ENCODE results near the gene NTN4.
"Not testable (repeated sequence)": the region's sequence is repeated elsewhere in the genome, so short reads cannot be mapped to it uniquely, and the experiment has no call there.

NTN4 gene

GRCh38 chr12:95630496-95630895, 160.1 kb downstream of the NTN4 start:
- in situ Hi-C loops (cut with MboI; ENCODE audit: low sequenced_read_pairs), result no loop called here

DNA sequence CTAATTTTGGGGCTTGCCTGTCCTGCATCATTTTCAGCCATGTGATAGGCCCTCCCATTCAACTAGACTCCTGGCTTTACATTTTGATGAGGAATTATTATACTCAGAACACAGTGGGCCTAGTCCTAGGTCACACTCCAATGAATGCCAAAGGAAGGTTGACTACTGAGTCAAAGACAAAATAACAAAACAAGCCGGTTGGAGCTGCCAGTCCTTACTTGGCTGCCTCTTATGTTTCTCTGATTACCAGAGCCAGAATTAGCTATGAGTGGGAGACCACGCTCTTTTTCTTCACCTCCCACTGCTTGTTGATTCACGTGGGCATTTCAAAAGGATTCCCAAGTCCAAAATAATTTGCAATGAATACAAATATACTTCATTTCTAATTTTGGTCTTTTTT, 161.2 kb downstream of the NTN4 start:
- in situ Hi-C loops (cut with MboI; ENCODE audit: low sequenced_read_pairs), result no loop called here

- in situ Hi-C loops (cut with MboI; ENCODE audit: low sequenced_read_pairs), result no loop called here
These were observed 163.7 kb downstream of the NTN4 start for GRCh38 chr12:95626854-95627253.

GRCh38 chr12:95625012-95625411, 165.6 kb downstream of the NTN4 start:
- in situ Hi-C loops (cut with MboI; ENCODE audit: low sequenced_read_pairs), result no loop called here

- in situ Hi-C loops (cut with MboI; ENCODE audit: low sequenced_read_pairs), result no loop called here
These were observed 166.0 kb downstream of the NTN4 start for GRCh38 chr12:95624589-95624988.

- in situ Hi-C loops (cut with MboI; ENCODE audit: low sequenced_read_pairs), result no loop called here
These were observed 166.9 kb downstream of the NTN4 start for GRCh38 chr12:95623554-95624170.

DNA sequence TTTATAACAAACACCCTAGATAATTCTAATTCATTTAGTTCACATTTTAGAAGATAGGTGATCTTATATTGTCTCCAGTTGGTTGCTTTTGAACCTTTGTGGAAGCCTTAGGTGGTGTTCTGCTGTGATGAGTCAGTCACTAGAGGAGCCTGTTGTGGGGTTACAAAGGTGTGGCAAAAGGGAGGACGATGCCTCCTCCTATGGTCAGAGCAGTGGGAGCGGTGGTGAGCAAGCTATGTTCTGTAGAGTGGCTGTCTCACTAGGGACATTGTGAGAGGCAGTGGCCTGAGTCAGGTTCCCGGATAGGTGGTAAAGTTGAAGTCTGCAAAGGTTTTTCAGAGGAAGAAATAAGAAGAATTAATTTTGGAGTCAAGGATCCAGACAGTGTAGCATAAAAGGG, 167.7 kb downstream of the NTN4 start:
- in situ Hi-C loops (cut with MboI; ENCODE audit: low sequenced_read_pairs), result no loop called here

- in situ Hi-C loops (cut with MboI; ENCODE audit: low sequenced_read_pairs), result no loop called here
These were observed 168.8 kb downstream of the NTN4 start for GRCh38 chr12:95621725-95622124.

GRCh38 chr12:95620171-95620570, 170.4 kb downstream of the NTN4 start:
- in situ Hi-C loops (cut with MboI; ENCODE audit: low sequenced_read_pairs), result no loop called here

DNA sequence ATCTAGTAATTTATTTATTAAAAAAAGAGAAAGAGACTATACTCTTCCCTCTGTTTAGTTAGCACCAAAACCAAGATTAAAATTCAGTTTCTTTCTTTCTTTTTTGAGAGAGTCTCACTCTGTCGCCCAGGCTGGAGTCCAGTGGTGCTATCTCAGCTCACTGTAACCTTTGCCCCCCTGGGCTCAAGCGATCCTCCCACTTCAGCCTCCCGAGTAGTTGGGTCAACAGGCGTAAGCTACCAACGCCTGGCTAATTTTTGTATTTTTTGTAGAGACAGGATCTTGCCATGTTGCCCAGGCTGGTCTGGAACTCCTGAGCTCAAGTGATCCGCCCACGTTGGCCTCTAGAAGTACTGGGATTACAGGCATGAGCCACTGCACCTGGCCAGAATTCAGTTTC, 174.1 kb downstream of the NTN4 start:
- in situ Hi-C loops (cut with MboI; ENCODE audit: low sequenced_read_pairs), result not testable (repeated sequence)

GRCh38 chr12:95615749-95616148, 174.8 kb downstream of the NTN4 start:
- in situ Hi-C loops (cut with MboI; ENCODE audit: low sequenced_read_pairs), result no loop called here

GRCh38 chr12:95614390-95614982, 176.1 kb downstream of the NTN4 start:
- in situ Hi-C loops (cut with MboI; ENCODE audit: low sequenced_read_pairs), result no loop called here

GRCh38 chr12:95613021-95613420, 177.5 kb downstream of the NTN4 start:
- in situ Hi-C loops (cut with MboI; ENCODE audit: low sequenced_read_pairs), result no loop called here

- in situ Hi-C loops (cut with MboI; ENCODE audit: low sequenced_read_pairs), result no loop called here
These were observed 178.8 kb downstream of the NTN4 start for GRCh38 chr12:95611676-95612309.

DNA sequence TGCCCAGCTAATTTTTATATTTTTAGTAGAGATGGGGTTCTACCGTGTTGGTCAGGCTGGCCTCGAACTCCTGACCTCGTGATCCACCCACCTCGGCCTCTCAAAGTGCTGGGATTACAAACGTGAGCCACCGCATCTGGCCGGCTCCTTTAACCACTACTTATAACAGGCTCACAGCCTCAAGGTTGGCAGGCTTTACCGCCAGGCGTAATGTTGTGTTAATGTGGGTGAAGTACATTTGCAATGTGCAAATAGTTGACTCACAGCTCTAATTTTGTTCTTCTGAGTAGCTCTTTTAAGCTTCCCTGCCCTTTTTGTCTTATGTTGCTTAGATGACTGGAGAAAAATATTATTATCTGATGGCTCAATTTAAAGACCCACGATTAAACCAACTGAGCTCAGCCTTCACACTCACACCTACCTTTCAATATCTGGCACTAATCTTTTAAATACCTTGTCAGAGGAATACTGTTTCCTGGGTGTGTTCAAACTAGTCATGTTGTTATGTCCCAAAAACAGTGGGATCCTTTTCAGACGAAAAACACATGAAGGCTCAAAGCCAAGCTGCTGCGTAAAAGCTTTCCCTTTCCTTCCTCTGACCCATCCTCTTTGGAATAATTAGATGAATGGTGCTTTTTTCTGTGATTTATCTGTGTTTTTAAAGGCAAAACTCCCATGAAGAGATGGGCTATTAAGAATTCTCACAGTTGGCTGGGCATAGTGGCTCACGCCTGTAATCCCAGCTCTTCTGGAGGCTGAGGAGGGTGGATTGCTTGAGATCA, 182.1 kb downstream of the NTN4 start:
- in situ Hi-C loops (cut with MboI; ENCODE audit: low sequenced_read_pairs), result no loop called here
